ENCODE results near the gene HPDL.
"Not testable (repeated sequence)": the region's sequence is repeated elsewhere in the genome, so short reads cannot be mapped to it uniquely, and the experiment has no call there.

Gene HPDL

DNA sequence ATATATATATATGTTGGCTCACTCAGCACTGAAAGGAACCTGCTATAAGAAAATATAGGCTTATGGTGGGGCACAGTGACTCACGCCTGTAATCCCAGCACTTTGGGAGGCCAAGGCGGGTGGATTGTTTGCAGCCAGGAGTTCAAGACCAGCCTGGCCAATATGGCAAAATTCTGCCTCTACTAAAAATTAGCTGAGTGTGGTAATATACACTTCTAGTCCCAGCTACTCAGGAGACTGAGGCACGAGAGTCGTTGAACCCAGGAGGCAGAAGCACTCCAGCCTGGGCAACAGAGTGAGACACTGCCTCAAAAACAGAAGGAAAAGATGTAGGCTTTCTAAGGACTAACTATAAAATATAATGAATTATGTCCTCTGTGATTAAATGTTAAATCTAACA lies 28.1 kb downstream of the HPDL start:
- DNase-seq, result no peak

DNA sequence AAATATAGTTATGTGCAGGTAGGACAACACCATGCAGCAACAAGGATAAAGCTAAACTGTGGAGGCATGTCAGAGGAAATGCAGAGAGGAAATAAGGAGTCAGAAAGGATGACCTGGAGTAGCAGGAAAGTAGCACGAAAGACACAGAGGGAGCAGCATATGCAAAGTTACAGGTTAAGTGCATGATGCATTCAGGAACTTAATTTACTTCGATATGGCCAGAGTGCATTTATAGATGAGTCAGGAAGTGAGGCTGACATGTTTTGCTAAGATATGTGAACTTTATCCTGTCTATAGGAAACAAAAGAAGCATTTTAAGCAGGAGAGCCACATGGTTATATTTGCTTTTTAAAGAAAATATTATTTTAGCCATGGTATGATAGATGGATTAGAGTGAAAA lies 29.0 kb downstream of the HPDL start:
- no peak for DNase-seq

DNA sequence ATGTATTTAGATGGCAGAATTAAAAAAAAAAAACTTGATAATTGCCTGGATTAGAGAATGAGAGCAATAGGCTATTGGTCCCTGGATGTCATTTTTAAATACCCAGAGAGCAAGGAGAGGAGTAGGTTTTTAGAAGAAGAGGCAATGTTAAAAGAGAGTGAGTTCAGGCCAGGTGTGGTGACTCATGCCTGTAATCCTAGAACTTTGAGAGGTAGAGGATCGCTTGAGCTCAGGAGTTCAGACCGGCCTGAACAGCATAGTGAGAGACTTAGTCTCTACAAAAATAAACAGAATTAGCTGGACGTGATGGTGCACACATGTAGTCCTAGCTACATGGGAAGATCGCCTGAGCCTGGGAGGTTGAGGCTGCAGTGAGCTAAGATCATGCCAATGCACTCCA lies 29.5 kb downstream of the HPDL start:
- no peak for DNase-seq

DNA sequence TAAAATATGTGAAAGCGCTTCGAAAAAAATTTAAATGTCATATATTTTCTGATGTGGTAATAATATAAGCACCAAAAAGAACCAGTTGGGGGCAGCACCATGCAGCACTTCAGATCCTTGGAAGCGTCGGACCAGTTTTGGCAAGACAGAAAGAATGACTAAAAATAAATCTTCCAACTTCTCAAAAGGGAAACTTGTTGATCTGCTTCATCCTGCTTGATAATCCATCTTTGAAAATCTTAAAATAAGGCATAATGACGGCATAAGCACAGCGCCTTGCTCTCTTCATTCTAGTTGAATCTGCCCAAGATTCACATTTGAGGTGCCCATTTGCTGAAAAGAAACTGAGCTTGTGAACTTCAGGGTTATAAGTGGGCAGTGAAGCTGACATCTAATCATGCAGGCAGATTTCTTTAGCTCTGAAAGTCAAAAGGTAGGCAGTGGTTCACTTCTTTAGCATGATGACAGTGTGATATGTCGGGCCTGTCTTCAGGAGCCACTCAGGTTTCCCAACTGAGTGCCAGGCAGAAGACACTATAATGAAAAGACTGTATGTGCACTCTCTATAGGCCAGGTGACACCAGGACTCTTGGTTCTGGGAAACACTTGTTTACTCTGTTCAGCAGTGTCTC lies 33.3 kb downstream of the HPDL start:
- peak; percentile 57 to 69 for DNase-seq

DNA sequence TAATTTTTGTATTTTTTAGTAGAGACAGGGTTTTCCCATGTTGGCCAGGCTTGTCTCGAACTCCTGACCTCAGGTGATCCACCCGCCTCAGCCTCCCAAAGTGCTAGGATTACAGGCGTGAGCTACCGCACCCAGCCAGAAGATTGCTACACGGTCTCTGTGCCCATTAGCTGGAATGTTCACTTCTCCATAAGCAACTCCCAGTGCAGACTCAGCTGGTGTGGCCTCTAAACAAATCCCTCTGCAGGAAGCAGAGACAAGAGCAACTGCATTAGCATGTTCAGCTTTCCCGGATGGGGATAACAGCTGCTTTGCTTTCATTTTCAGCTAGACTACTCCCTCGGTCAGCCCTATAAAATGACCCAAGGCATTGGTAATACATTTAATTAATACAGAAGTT lies 34.3 kb downstream of the HPDL start:
- not testable (repeated sequence) for DNase-seq

DNA sequence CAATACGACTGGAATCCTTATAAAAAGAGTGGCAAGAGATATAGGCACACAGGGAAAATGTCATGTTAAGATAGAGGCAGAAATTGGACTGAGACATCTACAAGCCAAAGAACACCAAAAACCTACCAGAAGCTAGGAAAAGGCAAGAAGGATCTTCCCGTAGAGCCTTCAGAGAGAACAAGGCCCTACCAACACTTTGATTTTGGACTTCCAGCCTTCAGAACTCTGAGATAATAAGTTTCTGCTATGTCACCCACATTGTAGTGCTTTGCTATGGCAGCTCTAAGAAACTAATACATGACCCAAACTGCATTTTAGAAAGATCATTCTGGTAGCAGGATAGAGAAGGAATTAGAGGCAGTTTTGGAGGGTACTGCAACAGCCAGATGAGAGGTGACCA lies 37.6 kb downstream of the HPDL start:
- DNase-seq, result no peak

DNA sequence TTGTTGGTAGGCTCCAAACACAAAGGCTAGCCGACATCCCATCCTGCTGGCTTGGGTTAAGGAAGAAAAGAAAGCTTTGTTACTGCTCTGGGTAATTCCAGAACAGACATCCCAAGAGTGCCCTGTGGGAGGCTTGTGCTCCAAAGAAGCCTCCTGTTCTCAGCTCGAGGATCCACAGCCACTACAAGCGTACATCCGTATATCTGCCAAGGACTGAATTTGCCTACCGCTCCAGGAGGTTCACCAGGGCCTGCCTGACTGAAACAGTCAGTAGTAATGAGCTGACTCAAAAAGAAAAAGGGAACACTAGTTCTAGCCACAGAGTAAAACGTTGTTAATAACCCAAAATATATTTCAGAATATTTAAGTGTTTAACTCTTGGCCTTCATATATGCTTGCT lies 38.4 kb downstream of the HPDL start:
- DNase-seq, result no peak

DNA sequence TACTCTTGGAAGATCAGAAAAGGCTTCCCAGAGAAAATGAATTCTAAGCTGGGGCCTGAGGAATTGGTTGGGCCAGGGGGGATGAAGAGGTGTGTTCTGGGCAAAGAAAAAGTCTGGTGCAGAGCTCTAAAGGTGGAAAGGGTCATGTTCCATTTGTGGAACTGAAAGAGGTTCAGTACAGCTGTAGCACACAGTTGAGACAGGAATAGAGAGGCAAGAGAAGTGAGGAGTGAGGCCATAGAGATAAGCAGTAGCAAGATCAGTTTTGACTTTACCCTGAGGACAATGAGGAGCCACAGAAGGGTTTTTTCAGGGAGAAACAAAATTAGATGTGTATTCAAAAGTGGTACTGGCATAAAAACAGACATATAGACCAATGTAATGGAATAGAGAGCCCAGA lies 43.9 kb downstream of the HPDL start:
- DNase-seq, result no peak

DNA sequence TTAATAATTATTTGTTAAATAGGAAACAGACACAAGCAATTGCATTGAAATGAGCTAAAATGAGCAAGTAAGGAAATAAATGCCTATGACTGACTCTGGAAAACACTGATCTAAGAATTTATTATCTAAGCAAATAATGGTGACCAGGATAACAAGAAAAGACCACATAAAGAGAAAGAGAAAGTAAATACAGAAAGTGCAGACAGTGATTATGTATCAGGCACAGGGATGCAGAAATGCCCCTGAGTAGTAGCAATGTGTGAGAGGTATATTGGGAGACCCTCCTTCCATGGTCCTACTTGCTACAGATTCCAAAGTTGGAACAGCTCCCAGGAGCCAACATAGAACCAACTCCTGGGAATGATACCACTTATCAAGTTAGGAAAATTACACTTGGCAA lies 46.9 kb downstream of the HPDL start:
- no peak for DNase-seq

DNA sequence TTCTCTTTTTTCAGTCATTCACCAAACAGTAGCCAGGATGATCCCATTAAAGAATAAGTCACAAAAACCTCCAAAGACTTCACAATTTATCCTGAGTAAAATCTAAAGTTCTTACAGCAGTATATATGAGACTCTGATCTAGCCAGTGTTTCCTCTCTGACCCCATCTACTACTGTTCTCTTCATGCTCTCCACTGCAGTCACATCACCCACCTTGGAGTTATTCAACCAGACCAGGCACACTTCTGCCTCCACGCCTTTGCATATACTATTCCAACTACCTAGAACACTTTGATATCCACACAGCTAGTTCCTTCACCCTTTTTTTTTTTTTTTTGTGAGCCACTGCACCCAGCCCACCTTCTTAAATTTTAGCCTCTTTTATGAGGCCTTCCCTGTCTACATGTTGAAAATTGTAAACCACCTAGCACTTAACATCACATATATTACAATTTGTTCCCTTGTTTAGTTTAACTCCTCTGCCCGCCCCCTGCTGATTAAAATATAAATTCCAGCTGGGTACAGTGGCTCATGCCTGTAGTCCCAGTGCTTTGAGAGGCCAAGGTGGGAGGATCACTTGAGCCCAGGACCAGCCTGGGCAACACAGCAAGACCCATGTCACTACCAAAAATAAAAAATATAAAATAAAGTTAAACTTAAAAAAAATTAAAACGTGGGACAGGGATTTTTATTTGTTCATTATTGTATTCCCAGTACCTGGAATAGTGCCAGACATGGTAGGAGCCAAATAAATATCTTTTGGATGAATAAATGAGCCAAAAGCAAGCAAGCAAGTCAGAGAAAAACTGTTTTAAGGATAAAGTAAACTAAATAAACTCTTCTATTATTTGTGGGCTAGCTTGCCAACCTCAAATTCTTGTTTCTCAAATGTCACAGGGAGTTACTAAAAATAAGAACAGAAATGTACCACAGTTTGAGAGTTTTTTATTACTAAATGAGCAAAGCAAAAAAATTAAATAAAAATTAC lies 48.7 kb downstream of the HPDL start:
- DNase-seq, result no peak

DNA sequence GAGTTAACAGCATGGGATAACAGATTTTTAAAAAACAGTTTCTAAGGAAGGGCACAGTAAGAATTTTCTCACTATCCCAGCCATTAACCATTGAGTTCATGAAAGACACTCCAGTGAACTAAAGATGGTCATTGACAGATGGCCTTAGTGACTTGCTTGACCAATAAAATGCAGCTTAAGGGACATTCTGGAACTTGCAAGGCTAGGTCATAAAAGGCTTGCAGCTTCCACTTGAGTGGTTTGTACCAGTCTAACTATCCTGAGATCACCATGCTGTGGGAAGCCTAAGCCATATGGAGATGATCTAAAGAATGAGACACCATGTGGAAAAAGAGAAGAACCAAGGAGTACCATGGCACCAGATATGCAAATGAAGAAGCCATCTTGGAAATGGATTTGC lies 51.5 kb downstream of the HPDL start:
- DNase-seq, result no peak

Data from activated CD4-positive, alpha-beta T cell treated with anti-CD3 and anti-CD28 coated beads, Interleukin-2, amount 50 U/mL, for 48 hours (primary cell).